Measurements from ENCODE around the gene ISOC2.
"Not testable (repeated sequence)": the region's sequence is repeated elsewhere in the genome, so short reads cannot be mapped to it uniquely, and the experiment has no call there.

Gene ISOC2, protein sequence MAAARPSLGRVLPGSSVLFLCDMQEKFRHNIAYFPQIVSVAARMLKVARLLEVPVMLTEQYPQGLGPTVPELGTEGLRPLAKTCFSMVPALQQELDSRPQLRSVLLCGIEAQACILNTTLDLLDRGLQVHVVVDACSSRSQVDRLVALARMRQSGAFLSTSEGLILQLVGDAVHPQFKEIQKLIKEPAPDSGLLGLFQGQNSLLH

DNA sequence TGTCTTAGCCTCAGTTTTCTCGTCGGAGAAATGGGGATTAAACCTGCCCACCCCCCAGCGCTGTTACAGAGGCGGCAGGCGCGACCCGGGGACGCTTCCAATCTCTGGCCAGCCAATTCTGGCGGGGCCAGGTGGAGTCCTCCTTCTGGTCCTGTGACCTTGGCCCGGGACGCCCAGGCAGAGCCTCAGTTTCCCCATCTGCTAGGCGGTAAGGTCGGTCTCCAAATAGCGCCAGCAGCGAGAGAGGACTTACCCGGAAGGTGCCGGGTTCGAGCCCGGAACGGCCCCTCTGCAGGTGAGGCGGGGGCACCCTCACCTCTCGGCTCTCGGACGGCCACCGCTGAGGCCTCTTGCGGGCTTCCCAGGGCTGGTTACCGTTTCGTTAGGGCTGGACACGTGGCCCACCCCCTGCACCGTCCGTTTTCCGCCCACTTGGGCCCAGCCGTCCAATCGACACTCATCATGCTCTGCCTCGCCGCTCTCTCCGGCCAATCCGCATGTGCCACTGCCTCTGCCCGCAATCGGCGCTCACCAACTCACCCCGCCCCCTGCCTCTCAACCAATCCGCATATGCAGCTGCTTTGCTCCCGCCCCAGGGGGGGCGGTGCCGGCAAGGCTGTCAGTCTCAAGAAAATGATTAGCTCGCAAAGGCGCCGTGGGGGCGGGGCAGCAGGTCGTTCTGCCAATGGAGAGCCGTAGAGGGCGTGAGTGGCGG lies at the start of gene ISOC2:
Gene ISOC2, minus strand, starts transcription at position 384 of the 715 bp plus-strand sequence. CDS start 5,156 bp downstream, outside the sequence.
- DNase-seq (ENCODE audit: low read depth in 3 of 3), result peak; percentile 100

DNA sequence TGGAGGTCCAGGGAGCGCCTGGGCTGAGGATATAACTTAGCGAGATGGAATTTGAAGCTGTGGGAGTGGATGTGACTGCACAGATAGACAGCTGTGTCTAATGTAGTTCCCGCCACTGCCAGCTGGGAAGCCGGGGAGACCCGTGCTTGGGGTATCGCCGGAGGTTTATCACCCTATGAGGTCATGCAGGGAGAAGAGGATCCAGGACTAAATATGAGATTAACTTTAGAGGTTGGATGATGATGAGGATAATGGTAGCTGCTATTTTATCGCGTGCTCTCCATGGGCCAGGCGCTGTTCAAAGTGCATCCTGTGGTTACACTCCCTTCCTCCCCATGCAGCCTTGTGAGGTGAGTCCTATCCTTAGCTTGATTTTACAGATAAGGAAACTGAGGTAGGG lies 46.7 kb upstream of the ISOC2 start:
- DNase-seq (ENCODE audit: low read depth in 3 of 3), result no peak

DNA sequence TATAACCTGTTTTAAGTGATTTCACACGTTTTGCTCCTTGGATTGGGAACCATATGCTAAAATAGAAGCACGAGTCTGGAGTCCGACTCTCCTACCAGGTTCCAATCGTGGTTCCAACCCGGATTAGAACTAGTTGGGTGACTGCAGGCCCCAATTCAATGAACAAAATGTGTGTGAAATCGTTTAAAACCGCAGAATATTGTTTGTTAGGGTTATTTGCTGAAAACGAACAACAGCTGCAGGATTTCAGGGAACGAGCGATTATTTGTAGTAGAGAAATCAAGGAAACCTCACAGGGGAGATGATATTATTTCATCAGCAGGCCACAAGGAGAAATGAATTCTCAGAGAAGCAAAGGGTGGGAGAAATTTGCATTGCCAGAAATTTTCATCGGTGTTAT lies 43.5 kb upstream of the ISOC2 start:
- no peak for DNase-seq (ENCODE audit: low read depth in 3 of 3)

DNA sequence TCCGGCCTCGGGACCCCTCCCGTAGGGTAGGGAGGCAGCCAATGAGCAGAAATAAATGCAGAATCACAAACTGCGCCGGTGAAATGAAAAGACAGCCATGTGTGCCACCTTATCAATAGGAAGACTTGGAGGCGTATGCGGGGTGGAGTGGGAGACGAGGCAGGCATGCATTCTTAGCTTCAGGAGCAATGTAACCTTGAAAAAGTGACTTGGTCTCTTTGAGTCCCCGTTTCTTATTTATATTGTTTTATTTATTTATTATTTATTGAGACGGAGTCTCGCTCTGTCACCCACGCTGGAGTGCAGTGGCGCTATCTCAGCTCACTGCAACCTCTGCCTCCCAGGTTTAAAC lies 42.8 kb upstream of the ISOC2 start:
- DNase-seq (ENCODE audit: low read depth in 3 of 3), result no peak

DNA sequence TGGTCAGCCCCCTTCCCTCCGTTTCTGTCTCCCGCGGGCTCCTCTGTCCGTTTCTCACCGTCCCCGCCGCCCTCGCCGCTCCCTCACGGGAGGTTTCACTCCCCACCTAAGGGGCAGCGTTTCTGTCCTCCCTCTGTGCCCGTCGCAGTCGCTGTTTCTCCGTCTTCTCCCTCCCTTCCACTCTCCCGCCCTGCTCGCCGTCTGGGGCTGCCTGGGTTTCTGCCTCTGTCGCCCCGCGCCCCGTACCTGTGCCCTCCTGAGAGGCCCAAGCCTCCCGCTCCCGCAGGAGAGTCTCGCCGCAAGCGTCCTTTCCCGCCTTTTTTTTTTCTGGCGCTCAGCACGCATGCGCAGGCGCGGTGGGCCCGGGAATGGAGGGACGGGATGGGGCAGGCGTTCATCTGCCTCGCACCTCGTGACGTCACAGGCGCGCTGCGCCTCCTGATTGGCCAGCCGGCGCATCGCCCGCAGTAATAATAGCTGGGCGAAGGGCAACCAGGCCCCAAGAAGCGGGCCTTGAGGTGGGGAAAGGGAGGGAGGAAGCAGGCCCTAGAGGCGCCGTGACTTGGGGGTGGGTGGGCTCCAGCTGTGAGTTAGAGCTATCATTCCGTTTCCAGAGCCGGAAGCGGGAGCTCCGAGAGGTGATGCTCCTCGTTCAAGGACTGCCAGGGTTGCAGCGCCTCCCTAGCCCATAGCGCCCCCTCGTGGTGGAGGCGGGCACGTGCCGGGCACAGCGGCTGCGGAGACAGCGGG lies 42.2 kb upstream of the ISOC2 start:
- DNase-seq (ENCODE audit: low read depth in 3 of 3), result peak; percentile 91

DNA sequence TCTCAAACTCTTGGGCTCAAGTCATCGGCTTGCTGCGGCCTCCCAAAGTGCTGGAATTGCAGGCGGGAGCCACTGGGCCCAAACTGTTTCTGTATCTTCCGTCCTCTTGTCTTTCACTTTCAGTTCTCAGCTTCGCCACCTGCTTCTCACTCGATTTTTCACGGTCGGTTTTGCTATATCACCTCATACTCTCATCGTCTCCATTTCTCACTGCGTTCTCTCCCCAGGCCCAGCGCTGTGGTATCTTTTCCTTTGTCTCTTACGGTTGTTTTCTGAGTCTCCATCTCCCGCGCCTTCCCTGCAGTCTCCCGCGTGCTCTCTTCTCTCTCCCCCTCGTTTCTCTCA lies 41.7 kb upstream of the ISOC2 start:
- no peak for DNase-seq (ENCODE audit: low read depth in 3 of 3)

DNA sequence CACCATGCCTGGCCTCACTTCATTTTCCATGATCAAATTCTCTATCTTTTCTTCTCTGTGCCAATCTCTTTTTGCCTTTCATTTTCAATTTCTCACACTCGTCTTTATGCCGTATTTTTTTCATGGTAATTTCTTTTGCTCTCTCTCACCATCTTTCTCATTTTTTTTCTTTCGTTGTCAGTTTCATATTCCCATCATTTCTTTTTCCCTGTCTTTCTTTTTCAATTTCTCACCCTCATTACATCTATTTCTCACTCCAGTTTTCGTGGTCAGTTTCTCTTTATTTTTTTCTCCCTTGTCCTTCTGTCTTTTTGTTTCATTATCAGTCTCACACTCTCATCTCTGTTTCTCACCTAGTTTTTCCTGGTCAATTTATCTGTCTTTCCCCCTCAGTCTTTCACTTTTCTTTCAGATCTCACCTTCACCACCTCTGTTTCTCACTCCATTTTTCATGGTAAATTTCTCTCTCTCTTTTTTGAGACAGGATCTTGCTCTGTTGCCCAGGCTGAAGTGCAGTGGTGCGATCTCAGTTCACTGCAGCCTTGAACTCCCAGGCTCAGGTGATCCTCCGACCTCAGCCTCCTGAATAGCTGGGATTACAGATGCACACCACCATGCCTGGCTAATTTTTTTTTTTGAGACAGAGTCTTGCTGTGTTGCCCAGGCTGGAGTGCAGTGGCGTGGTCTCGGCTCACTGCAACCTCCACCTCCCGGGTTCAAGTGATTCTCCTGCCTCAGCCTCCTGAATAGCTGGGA lies 40.9 kb upstream of the ISOC2 start:
- no peak for DNase-seq (ENCODE audit: low read depth in 3 of 3)

DNA sequence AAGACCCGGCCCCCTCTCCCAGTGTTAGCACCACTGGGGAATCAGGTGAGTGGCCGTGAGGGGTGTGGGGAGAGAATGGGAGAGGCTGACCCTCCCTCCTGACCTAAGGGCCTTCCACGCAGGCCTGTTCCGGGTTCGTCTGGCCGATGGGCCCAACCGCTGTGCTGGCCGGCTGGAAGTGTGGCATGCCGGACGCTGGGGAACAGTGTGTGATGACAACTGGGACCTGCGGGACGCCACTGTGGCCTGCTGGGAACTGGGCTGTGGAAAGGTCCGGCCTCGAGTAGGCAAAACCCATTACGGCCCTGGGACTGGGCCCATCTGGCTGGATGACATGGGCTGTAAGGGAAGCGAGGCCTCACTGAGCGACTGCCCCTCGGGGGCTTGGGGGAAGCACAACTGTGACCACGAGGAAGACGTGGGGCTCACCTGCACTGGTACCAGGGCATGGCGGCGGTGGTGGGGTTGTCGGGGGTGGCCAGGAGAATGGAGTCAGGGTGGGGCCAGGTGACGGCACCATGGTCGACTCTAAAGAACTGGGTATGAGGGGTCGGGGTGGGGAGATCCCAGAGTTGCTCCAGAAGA lies 39.0 kb upstream of the ISOC2 start:
- DNase-seq (ENCODE audit: low read depth in 3 of 3), result no peak

DNA sequence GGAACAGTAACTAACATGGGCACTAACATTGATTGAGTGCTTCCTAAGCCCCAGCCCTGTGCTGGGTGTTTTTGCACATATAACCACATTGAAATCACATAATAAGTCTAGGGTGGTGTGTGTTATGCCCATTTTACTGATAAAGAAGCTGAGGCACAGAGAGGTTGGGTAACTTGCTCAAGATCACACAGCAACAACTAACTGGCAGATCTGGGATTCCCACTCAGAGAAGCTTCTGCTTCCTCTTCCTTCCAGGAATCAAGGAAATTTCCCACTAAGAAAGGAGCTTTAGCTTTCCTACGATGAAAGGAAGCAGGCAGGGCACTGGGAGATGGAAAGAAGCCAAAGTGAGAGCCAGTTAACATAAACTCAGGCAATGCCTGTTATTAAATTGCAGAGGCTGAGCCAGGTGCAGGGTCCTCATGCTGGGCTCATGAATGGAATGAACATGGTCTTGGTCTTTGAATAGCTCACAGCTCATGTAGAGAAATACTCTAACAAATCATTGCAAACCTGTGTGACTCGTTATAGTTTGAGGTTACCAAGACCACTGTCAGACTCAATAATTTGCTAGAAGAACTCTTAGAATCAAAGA lies 36.9 kb upstream of the ISOC2 start:
- no peak for DNase-seq (ENCODE audit: low read depth in 3 of 3)

DNA sequence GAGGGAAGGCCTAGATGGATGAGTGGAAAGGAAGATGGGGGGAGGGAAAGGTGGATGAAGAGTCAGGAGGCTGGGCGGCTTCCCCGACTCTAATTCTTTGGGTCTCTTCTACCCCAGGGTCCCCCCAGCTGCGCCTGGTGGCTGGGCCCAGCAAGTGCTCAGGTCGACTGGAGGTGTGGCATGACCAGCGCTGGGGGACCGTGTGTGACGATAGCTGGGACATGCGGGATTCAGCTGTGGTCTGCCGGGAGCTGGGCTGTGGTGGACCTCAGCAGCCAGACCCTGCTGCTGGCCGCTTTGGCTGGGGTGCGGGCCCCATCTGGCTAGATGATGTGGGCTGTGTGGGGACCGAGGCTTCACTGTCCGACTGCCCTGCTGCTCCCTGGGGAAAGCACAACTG lies 36.3 kb upstream of the ISOC2 start:
- no peak for DNase-seq (ENCODE audit: low read depth in 3 of 3)

DNA sequence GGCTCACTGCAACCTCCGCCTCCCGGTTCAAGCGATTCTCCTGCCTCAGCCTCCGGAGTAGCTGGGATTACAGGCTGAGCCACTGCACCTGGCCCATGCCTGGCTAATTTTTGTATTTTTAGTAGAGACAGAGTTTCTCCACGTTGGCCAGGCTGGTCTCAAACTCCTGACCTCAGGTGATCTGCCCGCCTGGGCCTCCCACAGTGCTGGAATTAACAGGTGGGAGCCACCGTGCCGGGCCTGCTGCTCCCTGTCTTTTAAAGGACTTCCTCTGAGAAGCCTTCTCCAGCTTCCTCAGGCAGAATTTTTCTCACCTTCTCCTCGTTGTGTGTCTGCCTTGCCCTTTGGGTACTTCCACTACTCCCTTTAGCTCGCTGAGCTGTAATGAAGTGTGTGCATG lies 35.4 kb upstream of the ISOC2 start:
- DNase-seq (ENCODE audit: low read depth in 3 of 3), result not testable (repeated sequence)

DNA sequence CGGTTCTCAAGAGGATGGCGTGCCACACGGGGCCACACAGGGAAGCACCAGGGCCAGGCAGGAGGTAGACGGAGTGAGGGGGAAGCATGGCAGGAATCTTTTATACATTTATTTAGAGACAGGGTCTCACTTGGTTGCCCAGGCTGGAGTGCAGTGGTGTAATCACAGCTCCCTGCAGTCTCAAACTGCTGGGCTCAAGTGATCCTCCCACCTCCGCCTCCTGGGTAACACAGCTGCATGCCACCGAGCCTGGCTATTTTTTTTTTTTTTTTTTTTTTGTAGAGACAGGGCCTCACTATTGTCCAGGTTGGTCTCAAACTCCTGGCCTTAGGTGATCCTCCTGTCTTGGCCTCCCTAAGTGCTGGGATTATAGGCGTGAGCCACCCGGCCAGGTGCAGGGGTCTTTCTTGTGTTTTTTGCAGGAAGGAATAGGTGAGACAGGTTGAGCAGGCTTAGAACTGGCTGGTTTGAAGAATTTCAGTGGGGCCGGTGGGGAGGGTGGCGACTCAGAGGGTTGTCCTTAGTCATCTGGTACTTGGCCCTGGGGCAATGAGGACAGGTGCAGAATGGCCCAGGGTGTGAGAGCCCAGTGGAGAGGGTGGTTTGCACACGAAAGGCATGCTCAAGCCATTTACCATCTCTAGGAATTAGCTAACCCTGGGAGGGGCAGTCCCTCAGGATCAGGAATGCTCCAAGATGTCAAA lies 34.4 kb upstream of the ISOC2 start:
- DNase-seq (ENCODE audit: low read depth in 3 of 3), result no peak

DNA sequence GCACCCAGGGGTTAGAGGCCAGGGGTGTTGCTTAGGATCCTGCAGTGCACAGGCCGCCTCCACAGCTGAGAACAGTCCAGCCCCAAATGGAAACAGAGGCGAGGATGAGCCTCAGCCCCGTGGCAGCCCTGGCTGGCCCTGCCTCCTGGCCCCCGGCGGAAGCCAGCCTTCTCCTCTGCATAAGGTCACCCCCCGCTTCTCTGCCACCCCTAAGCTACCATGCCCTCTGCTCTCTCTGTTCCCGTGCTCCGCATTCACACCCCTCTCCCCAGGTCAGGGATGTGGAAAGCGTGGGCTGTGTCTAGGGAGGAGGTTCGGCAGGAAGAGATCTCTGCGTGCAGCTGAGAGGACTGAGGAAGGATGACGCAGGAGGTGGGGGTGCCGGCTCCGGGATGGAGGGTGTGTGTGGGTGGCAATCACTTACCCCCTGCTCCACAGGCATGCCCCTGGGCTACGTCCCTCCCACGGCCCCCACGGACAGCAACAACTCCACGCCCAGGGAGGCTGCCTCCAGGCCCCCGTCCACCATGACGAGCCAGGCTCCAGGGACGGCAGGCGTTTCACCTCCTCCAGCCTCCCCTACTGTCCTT lies 32.8 kb upstream of the ISOC2 start:
- DNase-seq (ENCODE audit: low read depth in 3 of 3), result no peak

DNA sequence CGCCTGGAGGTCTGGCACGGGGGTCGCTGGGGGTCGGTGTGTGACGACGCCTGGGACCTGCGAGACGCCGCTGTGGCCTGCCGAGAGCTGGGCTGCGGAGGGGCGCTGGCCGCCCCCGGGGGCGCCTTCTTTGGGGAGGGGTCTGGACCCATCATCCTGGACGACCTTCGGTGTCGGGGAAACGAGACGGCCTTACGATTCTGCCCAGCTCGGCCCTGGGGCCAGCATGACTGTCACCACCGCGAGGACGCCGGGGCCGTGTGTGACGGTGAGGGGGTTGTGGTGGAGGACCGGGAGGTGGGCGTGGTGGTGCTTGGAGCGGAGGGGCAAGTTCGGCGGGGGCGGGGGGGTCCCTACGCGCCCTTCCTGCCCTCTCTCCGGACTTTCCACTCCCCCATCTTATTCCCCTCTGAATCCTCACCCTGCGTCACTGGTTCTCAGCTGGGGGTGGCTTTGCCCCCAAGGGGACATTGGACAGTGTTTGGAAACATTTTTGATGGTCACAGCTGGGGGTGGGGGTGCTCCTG lies 32.3 kb upstream of the ISOC2 start:
- DNase-seq (ENCODE audit: low read depth in 3 of 3), result no peak

DNA sequence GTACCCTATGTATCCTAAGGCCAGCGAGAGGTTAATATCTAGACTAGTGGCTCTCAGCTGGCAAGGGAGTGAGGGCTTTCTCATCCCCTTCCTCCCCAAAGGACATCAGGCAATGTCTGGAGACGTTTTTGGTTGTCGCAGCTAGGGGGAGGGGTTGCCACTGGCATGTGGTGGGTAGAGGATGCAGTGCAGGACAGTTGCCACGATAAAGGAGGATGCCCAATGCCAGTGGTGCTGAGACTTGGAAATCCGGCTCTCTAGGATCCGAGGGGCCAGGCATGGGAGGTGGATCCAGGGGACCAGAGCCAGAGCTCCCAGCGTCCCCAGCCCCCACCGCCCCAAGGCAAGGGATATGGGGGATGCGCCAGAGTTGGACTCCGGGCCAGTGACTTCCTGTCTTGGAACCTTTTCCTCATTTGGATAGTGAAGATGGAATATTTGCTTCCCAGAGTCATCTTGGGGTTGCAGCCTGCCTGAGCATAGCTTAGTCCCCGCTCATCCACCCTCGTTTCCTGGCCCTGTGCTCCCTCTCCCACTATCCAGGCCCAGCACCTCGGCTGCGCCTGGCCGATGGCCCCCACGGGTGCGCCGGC lies 31.7 kb upstream of the ISOC2 start:
- no peak for DNase-seq (ENCODE audit: low read depth in 3 of 3)

DNA sequence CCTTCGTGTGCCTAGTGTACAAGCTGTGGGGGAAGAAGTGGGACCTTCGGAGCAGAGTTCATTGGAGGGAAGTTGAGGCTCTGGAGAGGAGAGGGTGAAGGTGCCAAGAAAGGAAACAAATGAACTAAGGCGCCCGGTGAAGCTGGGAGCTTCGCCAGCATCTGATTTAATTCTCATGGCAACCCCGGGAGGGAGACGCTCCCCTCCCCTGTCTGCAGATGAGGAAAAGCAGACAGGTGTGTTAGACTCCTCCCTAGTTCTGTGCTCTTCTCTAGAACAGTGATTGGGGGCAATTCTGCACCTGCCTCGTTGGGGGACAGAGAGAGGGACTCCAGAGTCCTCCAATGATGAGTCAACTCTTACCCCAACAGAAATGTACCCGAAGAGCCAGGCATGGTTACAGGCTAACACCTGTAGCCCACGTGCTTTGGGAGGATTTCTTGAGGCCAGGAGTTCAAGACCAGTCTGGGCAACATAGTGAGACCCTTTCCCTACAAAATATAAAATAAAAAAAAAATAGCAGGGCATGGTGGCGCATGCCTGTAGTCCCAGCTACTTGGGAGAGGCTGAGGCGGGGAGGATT lies 31.0 kb upstream of the ISOC2 start:
- DNase-seq (ENCODE audit: low read depth in 3 of 3), result no peak

DNA sequence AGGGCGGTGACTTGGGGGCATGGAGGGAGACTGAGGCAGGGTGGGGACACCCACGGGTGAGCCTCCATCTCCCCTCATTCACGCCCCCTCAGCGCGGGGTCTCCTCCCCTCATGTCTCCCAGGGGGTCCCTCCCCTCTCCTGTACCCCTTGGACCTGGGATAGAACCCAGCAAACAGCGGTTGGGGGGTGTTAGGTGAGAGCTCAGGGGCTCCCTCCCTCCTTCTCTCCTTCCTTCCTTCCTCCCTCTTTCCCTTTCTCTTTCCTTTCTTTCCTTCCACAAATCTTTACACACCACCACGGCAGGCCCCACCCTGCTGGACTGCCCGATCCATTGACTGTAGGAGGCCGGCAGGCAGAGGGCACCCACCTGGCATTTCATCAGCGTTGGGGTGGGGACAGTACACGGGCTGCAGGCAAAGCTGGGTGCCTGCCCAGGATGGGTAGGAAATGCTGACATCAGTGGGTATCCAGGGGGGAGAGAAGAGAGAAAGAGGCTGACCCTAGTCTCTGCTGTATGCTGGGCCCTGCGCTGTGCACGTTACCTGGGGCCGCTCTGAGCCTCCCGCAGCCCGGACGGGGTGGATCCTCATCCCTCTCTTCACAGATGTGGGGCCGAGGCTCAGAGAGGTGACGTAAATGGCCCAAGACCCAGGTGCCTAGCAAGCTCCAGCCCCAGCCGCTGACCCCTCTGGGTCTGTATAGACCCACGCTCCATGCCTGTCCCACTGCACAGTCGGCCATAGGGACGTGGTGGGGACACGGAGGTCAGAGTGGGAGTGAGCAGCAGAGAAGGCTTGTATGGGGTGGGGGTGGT lies 30.3 kb upstream of the ISOC2 start:
- DNase-seq (ENCODE audit: low read depth in 3 of 3), result no peak

DNA sequence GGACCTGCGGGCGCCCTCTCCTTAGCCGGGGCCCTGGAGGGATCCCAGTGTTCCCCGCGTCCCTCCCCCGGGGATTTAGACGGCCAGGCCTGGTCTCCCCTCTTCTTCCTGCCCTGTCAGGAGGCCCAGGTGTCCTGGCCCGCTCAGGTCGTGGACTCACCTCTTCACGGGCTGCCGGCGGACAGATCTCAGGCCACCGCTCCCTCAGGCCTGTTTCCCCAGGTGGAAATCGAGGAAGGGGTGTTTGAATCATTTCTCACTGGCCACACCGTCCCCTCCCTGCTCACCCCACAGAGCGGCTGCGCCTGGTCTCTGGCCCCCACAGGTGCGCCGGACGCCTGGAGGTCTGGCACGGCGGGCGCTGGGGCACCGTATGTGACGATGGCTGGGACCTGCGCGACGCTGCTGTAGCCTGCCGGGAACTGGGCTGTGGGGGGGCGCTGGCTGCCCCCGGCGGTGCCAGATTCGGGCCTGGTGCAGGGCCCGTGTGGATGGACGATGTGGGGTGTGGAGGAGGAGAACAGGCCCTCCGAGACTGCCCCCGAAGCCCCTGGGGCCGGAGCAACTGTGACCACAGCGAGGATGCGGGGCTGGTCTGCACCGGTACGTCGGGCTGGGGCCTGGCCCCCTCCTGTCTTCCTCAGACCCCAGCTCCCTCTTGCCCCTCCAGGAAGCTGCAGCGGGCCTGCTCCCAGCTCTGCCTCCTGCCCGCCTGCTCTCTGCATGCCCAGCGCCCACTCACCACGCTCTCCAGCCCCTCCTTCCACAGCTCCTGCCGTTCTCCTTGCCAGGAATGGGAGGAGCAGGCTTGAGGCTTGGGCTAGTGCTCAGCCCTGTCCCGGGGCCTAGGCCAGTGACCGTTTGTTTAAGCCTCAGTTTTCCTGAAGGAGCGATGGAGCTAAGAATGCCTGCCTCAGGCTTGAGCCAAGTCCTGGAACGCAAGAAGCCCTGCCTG lies 29.3 kb upstream of the ISOC2 start:
- no peak for DNase-seq (ENCODE audit: low read depth in 3 of 3)

All from stimulated activated CD4-positive, alpha-beta T cell treated with anti-CD3 and anti-CD28 coated beads, TNF-alpha, amount 100 ng/mL, for 24 hours (primary cell).